Panc1 (cell line): ENCODE results near the gene SLC52A3. TPM values are rescaled to one million over a fixed set of nuclear protein-coding genes. Genes with fewer than 3 reads are reported as not detected.

Source experiments
- ATAC-seq: fragments of 200-7000 bp; cut with Tn5 transposase; 2 replicates; pipeline ENCODE4 v1.9.1; 2020; ENCODE audit warnings: mild to moderate bottlenecking, moderate library complexity
- BruUV-seq: library from RNA; stranded (reverse); fragments of 400-500 nt; replicated peaks from 2 replicates; lab custom pipeline; 2021; lab: Mats Ljungman, UMichigan
- CTCF ChIA-PET: fragments of 300-600 bp; sonication (Branson Sonifier 250); formaldehyde crosslinking; loops from one replicate; lab custom pipeline; 2022; ENCODE audit warnings: antibody characterized with exemption; lab: Charles Lee
- POLR2A ChIA-PET: fragments of 300-600 bp; sonication (Branson Sonifier 250); formaldehyde crosslinking; loops from one replicate; lab custom pipeline; 2022; ENCODE audit warnings: antibody characterized with exemption; lab: Charles Lee
- DNase-seq: peaks from one replicate; pipeline ENCODE4 v3.0.0-alpha.2; 2010; ENCODE audit warnings: low read depth, low spot score
- H3K27ac ChIP-seq: 2 replicates; pipeline ENCODE4 v1.5.1; 2011; ENCODE audit warnings: mild to moderate bottlenecking, low read length, inconsistent platforms
- H3K27me3 ChIP-seq: fragments of 200-500 bp; sonication (Bioruptor generic); 2 replicates; pipeline ENCODE4 v1.6.0; 2014; ENCODE audit warnings: low read length, inconsistent platforms; ENCODE audit not compliant: control insufficient read depth, insufficient read depth
- H3K36me3 ChIP-seq: fragments of 200-500 bp; sonication (Bioruptor generic); 2 replicates; pipeline ENCODE4 v1.5.1; 2014; ENCODE audit warnings: inconsistent platforms, mild to moderate bottlenecking, low read length, moderate library complexity; ENCODE audit not compliant: control insufficient read depth, insufficient read depth
- H3K4me1 ChIP-seq: 2 replicates; pipeline ENCODE4 v1.5.1; 2011; ENCODE audit warnings: inconsistent platforms, mild to moderate bottlenecking, low read length, moderate library complexity; ENCODE audit not compliant: control insufficient read depth, insufficient read depth
- H3K4me3 ChIP-seq, 2 experiments: 2 replicates each; pipeline ENCODE4 v1.5.1; 2011 to 2012; ENCODE audit warnings: low read depth in 2 of 2, low read length in 2 of 2, mild to moderate bottlenecking in 2 of 2, inconsistent platforms in 1 of 2, moderate library complexity in 1 of 2
- H3K9me3 ChIP-seq: fragments of 200-500 bp; sonication (Bioruptor generic); 2 replicates; pipeline ENCODE4 v1.5.1; 2014; ENCODE audit warnings: low read depth, mild to moderate bottlenecking, inconsistent platforms, low read length, moderate library complexity; ENCODE audit not compliant: control insufficient read depth, insufficient read depth
- CTCF ChIP-seq: fragments of 450-650 bp; IDR thresholded peaks from 2 replicates; pipeline ENCODE4 v1.5.1; 2017; ENCODE audit warnings: mild to moderate bottlenecking
- POLR2AphosphoS5 ChIP-seq: IDR thresholded peaks from 2 replicates; pipeline ENCODE4 v1.6.1; 2012; ENCODE audit warnings: mild to moderate bottlenecking, low read depth, low read length, moderate library complexity
- REST ChIP-seq, 2 experiments: IDR thresholded peaks; 2 replicates each; pipeline ENCODE4 v1.6.1; 2011 to 2012; ENCODE audit warnings: low read depth in 2 of 2, control low read depth in 1 of 2, low read length in 1 of 2, mild to moderate bottlenecking in 1 of 2, moderate library complexity in 1 of 2; ENCODE audit not compliant: insufficient read depth in 1 of 2
- SIN3A ChIP-seq: IDR thresholded peaks from 2 replicates; pipeline ENCODE4 v1.6.1; 2012; ENCODE audit warnings: low read depth, mild to moderate bottlenecking, low read length, moderate library complexity, borderline replicate concordance; ENCODE audit not compliant: insufficient read depth
- TCF7L2 ChIP-seq: IDR thresholded peaks from 2 replicates; pipeline ENCODE4 v1.6.1; 2011; ENCODE audit warnings: mild to moderate bottlenecking, low read depth, low read length, inconsistent platforms
- in situ Hi-C: cut with HindIII; loops from 2 replicates; pipeline ENCODE4 v1.10.0; 2016; ENCODE audit warnings: low sequenced_read_pairs, low pct_unique_long_range_greater_than_20kb
- intact Hi-C: fragments of 100-400 bp; cut with micrococcal nuclease; formaldehyde crosslinking; loops from one replicate; pipeline ENCODE4 v1.10.0; 2022; ENCODE audit not compliant: unreplicated experiment
- total RNA-seq: library from RNA; stranded (reverse); gene quantifications from one replicate; pipeline ENCODE4 v1.2.1, GENCODE V29; 2021; ENCODE audit not compliant: unreplicated experiment

SLC52A3 gene
- total RNA-seq, 1 experiment from 2014 or later = 6.4 TPM

- TF ChIP-seq POLR2AphosphoS5 = no peak
- TF ChIP-seq SIN3A = no peak
- no peak for TF ChIP-seq TCF7L2
- TF ChIP-seq REST (IDR thresholded peaks at IDR 0.05; ENCODE audit: insufficient read depth in 1 of 2, low read depth in 2 of 2, low read length in 1 of 2) = no peak
- TF ChIP-seq CTCF = no peak
- in situ Hi-C loops = no loop called here
- ATAC-seq (no peak), DNase-seq (no peak)
- Histone ChIP-seq H3K4me3 (no peak overlapping the region), H3K27me3 (no peaks in the 10 kb centered on the region; the same call in 1 of the 2 replicates), H3K9me3 (no peaks in the 10 kb centered on the region), H3K36me3 (no peaks in the 10 kb centered on the region), H3K27ac (no peak overlapping the region), H3K4me1 (no peaks in the 10 kb centered on the region)
- ChIA-PET CTCF (no interaction called here), POLR2A (no interaction called here)
- BruUV-seq = no TSS peak
- intact Hi-C loops = no loop called here
Measured at GRCh38 chr20:733861-734260, 34.4 kb downstream of the SLC52A3 start.

GRCh38 chr20:732727-733126 is 35.6 kb downstream of the SLC52A3 start:
- Histone ChIP-seq H3K27me3 (no peaks in the 10 kb centered on the region; the same call in 1 of the 2 replicates), H3K36me3 (no peaks in the 10 kb centered on the region), H3K27ac (no peak overlapping the region), H3K4me3 (no peak overlapping the region), H3K4me1 (no peaks in the 10 kb centered on the region), H3K9me3 (no peaks in the 10 kb centered on the region)
- no peak for ATAC-seq
- ChIA-PET POLR2A (no interaction called here), CTCF (no interaction called here)
- intact Hi-C loops (no loop called here), in situ Hi-C loops (no loop called here)
- TF ChIP-seq CTCF = no peak
- TF ChIP-seq POLR2AphosphoS5 = no peak
- no peak for DNase-seq
- no TSS peak for BruUV-seq
